ENCODE data around the gene FOXJ2.
A peak's percentile ranks its signal among the peaks of the same experiment; 100 is the strongest.
"Not testable (repeated sequence)": the region's sequence is repeated elsewhere in the genome, so short reads cannot be mapped to it uniquely, and the experiment has no call there.

The FOXJ2 gene

GRCh38 chr12:8032242-8033152, at the start of gene FOXJ2:
TSS of gene FOXJ2 (plus strand) at chr12:8032716. CDS start at chr12:8039833, 7,117 bp downstream.
- DNase-seq = peak; percentile 82 to 84

- not testable (repeated sequence) for DNase-seq
Measured at GRCh38 chr12:7983019-7983418, 49.5 kb upstream of the FOXJ2 start.

GRCh38 chr12:7983460-7983859, 49.1 kb upstream of the FOXJ2 start:
- DNase-seq = not testable (repeated sequence)

- DNase-seq = no peak
Measured at GRCh38 chr12:7984900-7985299, 47.6 kb upstream of the FOXJ2 start.

- DNase-seq = no peak
Measured at GRCh38 chr12:7985802-7986418, 46.6 kb upstream of the FOXJ2 start.

- DNase-seq = peak; percentile 60 to 81
Measured at GRCh38 chr12:7989827-7990491, 42.6 kb upstream of the FOXJ2 start.

- DNase-seq = peak in 1 of 2 donors; percentile 17
Measured at GRCh38 chr12:7991535-7991934, 41.0 kb upstream of the FOXJ2 start.

- no peak for DNase-seq
Measured at GRCh38 chr12:7994731-7995205, 37.7 kb upstream of the FOXJ2 start.

- DNase-seq = peak; percentile 88 to 91
Measured at GRCh38 chr12:7995266-7995963, 37.1 kb upstream of the FOXJ2 start.

- not testable (repeated sequence) for DNase-seq
Measured at GRCh38 chr12:8000827-8001226, 31.7 kb upstream of the FOXJ2 start.

- not testable (repeated sequence) for DNase-seq
Measured at GRCh38 chr12:8001496-8001895, 31.0 kb upstream of the FOXJ2 start.

GRCh38 chr12:8004897-8005296, 27.6 kb upstream of the FOXJ2 start:
- not testable (repeated sequence) for DNase-seq

GRCh38 chr12:8011331-8011730, 21.2 kb upstream of the FOXJ2 start:
- no peak for DNase-seq

GRCh38 chr12:8012651-8013309, 19.7 kb upstream of the FOXJ2 start:
- DNase-seq = no peak

GRCh38 chr12:8014836-8015235, 17.7 kb upstream of the FOXJ2 start:
- DNase-seq = no peak

- not testable (repeated sequence) for DNase-seq
Measured at GRCh38 chr12:8018213-8018612, 14.3 kb upstream of the FOXJ2 start.

GRCh38 chr12:8018666-8019581, 13.6 kb upstream of the FOXJ2 start:
- no peak for DNase-seq

GRCh38 chr12:8026291-8026900, 6.1 kb upstream of the FOXJ2 start:
- DNase-seq = peak; percentile 97 to 98

- no peak for DNase-seq
Measured at GRCh38 chr12:8027856-8028255, 4.7 kb upstream of the FOXJ2 start.

- no peak for DNase-seq
Measured at GRCh38 chr12:8028267-8028666, 4.2 kb upstream of the FOXJ2 start.

GRCh38 chr12:8030189-8030588, 2.3 kb upstream of the FOXJ2 start:
- DNase-seq = no peak

All from CD4-positive, alpha-beta T cell treated with Interleukin-1 beta for 1 hour (primary cell).